Measurements from ENCODE around the gene GNG7. TPM values are rescaled to one million over a fixed set of nuclear protein-coding genes. Genes with fewer than 3 reads are reported as not detected.

Gene GNG7
- total and polyA plus RNA-seq, 10 of the 15 experiments (the other 5 are each of a cell fraction or from before 2014, with no cell fraction given) = 1.9 to 13.6 (median 6.5) TPM

DNA sequence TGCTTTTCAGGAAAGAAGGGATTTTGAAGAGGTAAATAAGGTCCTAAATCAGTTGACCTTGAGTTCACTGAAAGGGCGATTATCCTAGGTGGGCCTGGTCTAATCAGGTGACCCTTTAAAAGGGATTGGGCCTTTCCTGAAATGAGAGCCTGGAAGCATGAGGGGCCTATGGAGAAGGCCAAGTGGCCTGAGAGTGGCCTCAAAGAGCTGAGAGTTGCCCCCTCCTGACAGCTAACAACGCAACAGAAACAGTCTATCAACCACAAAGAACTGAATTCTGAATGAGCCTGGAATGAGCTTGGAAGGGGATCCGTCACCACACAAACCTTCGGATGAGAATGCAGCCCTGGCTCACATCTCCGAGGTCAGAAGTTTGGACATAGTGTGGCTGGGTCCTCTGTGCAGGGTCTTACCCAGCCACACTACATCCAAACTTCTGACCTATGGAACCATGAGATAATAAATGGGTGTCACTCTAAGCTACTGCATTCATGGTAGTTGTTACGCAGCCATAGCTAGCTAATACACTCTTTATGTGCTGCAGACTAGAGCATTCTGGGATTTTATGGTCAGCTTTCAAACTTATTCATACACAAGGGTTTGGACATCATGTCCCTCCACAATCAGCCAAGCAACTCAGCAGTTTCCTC is 72.0 kb downstream of the GNG7 start:
- Histone ChIP-seq H3K9ac (ENCODE audit: control insufficient read depth, insufficient read depth, low read length) (no peak overlapping the region), H3K4me1 (ENCODE audit: control insufficient read depth, insufficient read depth, low read length) (peaks cover 47% of the 10 kb centered on the region), H3K36me3 (ENCODE audit: control insufficient read depth in 2 of 2, insufficient read depth in 2 of 2, low read length in 1 of 2) (0 out of 4 replicates have a peak, but pooled peaks cover 0 to 3% of the 10 kb centered on the region in 2 experiments), H3K79me2 (ENCODE audit: control insufficient read depth, insufficient read depth, low read length) (peaks cover 4% of the 10 kb centered on the region), H3K4me2 (ENCODE audit: control insufficient read depth, insufficient read depth) (no peak overlapping the region), H4K20me1 (ENCODE audit: control insufficient read depth, insufficient read depth) (no peaks in the 10 kb centered on the region), H2AFZ (ENCODE audit: control insufficient read depth, low read depth, low read length) (no peak overlapping the region), H3K27me3 (replicated peaks in 1 of 2; ENCODE audit: control insufficient read depth in 2 of 2, insufficient read depth in 2 of 2, low read length in 1 of 2) (no peaks in the 10 kb centered on the region), H3K9me3 (replicated peaks; ENCODE audit: control insufficient read depth, insufficient read depth, low read length) (peaks cover 18% of the 10 kb centered on the region), H3K4me3 (no peak overlapping the region), H3K27ac (ENCODE audit: control insufficient read depth, insufficient read depth) (no peak overlapping the region)
- RAD21 ChIA-PET (ENCODE audit: unreplicated experiment) = interaction anchor here (1.0 to 2.1 kb wide), 3 partner anchors 10 to 19 kb away, joined by 4 to 5 read pairs (median 5); no protein-coding TSS in a partner anchor
- FAIRE-seq (no peak), ATAC-seq (no peak), DNase-seq (ENCODE audit: low read depth, low spot score) (no peak)
- intact Hi-C loops (cut with micrococcal nuclease; ENCODE audit: unreplicated experiment) (no loop called here), in situ Hi-C loops (cut with MboI) (no loop called here)
- WGBS (ENCODE audit: insufficient coverage, insufficient replicate concordance, low lambda C conversion rate, missing lambda C conversion rate) = over 99% methylated on average over 6 of the region's 6 CpGs
- POLR2A ChIA-PET = interaction anchor here (1.2 kb wide), 1 partner anchor 10 kb away, joined by 3 read pairs; no protein-coding TSS in a partner anchor
- SMC1A ChIA-PET (ENCODE audit: uncharacterized antibody, unreplicated experiment) = interaction anchor here (1.8 to 2.7 kb wide), 2 partner anchors 8 to 11 kb away, joined by 5 to 15 read pairs; no protein-coding TSS in a partner anchor
- CTCF ChIA-PET = interaction anchor here (0.9 to 9.0 kb wide), 3 partner anchors 12 to 158 kb away, joined by 3 to 318 read pairs (median 3); no protein-coding TSS in a partner anchor
- TF ChIP-seq YY1 (IDR thresholded peaks at IDR 0.05; ENCODE audit: low read depth, low read length) = no peak
- no peak for TF ChIP-seq CHD4 (IDR thresholded peaks at IDR 0.05)
- no peak for TF ChIP-seq ESRRA (IDR thresholded peaks at IDR 0.05; ENCODE audit: low read length)
- no peak for TF ChIP-seq CREM (IDR thresholded peaks at IDR 0.05; ENCODE audit: low read depth)
- TF ChIP-seq ATF7 (IDR thresholded peaks at IDR 0.05; ENCODE audit: low read depth) = no peak
- TF ChIP-seq, protein P1, sequence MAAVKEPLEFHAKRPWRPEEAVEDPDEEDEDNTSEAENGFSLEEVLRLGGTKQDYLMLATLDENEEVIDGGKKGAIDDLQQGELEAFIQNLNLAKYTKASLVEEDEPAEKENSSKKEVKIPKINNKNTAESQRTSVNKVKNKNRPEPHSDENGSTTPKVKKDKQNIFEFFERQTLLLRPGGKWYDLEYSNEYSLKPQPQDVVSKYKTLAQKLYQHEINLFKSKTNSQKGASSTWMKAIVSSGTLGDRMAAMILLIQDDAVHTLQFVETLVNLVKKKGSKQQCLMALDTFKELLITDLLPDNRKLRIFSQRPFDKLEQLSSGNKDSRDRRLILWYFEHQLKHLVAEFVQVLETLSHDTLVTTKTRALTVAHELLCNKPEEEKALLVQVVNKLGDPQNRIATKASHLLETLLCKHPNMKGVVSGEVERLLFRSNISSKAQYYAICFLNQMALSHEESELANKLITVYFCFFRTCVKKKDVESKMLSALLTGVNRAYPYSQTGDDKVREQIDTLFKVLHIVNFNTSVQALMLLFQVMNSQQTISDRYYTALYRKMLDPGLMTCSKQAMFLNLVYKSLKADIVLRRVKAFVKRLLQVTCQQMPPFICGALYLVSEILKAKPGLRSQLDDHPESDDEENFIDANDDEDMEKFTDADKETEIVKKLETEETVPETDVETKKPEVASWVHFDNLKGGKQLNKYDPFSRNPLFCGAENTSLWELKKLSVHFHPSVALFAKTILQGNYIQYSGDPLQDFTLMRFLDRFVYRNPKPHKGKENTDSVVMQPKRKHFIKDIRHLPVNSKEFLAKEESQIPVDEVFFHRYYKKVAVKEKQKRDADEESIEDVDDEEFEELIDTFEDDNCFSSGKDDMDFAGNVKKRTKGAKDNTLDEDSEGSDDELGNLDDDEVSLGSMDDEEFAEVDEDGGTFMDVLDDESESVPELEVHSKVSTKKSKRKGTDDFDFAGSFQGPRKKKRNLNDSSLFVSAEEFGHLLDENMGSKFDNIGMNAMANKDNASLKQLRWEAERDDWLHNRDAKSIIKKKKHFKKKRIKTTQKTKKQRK (IDR thresholded peaks at IDR 0.05; ENCODE audit: low read depth, low read length) = no peak
- TF ChIP-seq, protein P2, sequence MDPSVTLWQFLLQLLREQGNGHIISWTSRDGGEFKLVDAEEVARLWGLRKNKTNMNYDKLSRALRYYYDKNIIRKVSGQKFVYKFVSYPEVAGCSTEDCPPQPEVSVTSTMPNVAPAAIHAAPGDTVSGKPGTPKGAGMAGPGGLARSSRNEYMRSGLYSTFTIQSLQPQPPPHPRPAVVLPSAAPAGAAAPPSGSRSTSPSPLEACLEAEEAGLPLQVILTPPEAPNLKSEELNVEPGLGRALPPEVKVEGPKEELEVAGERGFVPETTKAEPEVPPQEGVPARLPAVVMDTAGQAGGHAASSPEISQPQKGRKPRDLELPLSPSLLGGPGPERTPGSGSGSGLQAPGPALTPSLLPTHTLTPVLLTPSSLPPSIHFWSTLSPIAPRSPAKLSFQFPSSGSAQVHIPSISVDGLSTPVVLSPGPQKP (IDR thresholded peaks at IDR 0.05; ENCODE audit: low read depth, low read length) = no peak
- TF ChIP-seq, protein P3, sequence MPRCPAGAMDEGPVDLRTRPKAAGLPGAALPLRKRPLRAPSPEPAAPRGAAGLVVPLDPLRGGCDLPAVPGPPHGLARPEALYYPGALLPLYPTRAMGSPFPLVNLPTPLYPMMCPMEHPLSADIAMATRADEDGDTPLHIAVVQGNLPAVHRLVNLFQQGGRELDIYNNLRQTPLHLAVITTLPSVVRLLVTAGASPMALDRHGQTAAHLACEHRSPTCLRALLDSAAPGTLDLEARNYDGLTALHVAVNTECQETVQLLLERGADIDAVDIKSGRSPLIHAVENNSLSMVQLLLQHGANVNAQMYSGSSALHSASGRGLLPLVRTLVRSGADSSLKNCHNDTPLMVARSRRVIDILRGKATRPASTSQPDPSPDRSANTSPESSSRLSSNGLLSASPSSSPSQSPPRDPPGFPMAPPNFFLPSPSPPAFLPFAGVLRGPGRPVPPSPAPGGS (IDR thresholded peaks at IDR 0.05; ENCODE audit: borderline replicate concordance, insufficient read depth, low read depth, low read length, poor library complexity, severe bottlenecking) = no peak
- TF ChIP-seq, protein P4, sequence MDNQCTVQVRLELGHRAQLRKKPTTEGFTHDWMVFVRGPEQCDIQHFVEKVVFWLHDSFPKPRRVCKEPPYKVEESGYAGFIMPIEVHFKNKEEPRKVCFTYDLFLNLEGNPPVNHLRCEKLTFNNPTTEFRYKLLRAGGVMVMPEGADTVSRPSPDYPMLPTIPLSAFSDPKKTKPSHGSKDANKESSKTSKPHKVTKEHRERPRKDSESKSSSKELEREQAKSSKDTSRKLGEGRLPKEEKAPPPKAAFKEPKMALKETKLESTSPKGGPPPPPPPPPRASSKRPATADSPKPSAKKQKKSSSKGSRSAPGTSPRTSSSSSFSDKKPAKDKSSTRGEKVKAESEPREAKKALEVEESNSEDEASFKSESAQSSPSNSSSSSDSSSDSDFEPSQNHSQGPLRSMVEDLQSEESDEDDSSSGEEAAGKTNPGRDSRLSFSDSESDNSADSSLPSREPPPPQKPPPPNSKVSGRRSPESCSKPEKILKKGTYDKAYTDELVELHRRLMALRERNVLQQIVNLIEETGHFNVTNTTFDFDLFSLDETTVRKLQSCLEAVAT (IDR thresholded peaks at IDR 0.05) = no peak
- BruUV-seq (replicated peaks) = no TSS peak

Data from GM12878 (cell line).